Heart left ventricle (tissue), 16 donors: ENCODE data around the gene SLC9A4. TPM values are rescaled to one million over a fixed set of nuclear protein-coding genes. Genes with fewer than 3 reads are reported as not detected.
A peak's percentile ranks its signal among the peaks of the same experiment; 100 is the strongest.

Experiments
- ATAC-seq, 4 donors: fragments of 200-7000 bp; cut with Tn5 transposase; one replicate each; pipeline ENCODE4 v1.9.1; 2020 to 2022; ENCODE audit warnings: moderate library complexity in 4 of 4, mild to moderate bottlenecking in 3 of 4, moderate number of reproducible peaks in 1 of 4
- DNase-seq, 5 donors: peaks; one replicate each; pipeline ENCODE4 v3.0.0-alpha.2; 2020
- H3K27ac ChIP-seq, 12 donors: fragments of 200-600 bp; sonication (generic) in 4 of 12; one replicate each; pipeline versions ENCODE4 v1.5.0 to v1.8.0; 2016 to 2022; ENCODE audit warnings: mild to moderate bottlenecking in 2 of 12
- H3K27me3 ChIP-seq, 9 donors: fragments of 200-600 bp; sonication (generic) in 2 of 9; one replicate each; pipeline versions ENCODE4 v1.5.1 to v1.8.0; 2016 to 2022; ENCODE audit warnings: mild to moderate bottlenecking in 3 of 9
- H3K36me3 ChIP-seq, 9 donors: fragments of 200-600 bp; sonication (generic) in 2 of 9; one replicate each; pipeline versions ENCODE4 v1.5.0 to v1.8.0; 2018 to 2022; ENCODE audit warnings: mild to moderate bottlenecking in 2 of 9
- H3K4me1 ChIP-seq, 12 donors: fragments of 200-600 bp; sonication (generic) in 4 of 12; one replicate each; pipeline versions ENCODE4 v1.5.0 to v1.8.0; 2016 to 2022; ENCODE audit warnings: mild to moderate bottlenecking in 3 of 12
- H3K4me3 ChIP-seq, 12 donors: fragments of 200-600 bp; sonication (generic) in 4 of 12; one replicate each; pipeline versions ENCODE4 v1.5.0 to v1.8.0; 2017 to 2022; ENCODE audit warnings: mild to moderate bottlenecking in 9 of 12, moderate library complexity in 4 of 12
- H3K9me3 ChIP-seq, 12 donors: fragments of 200-600 bp; sonication (generic) in 4 of 12; one replicate each; pipeline versions ENCODE4 v1.5.0 to v1.8.0; 2016 to 2022; ENCODE audit warnings: mild to moderate bottlenecking in 1 of 12
- CTCF ChIP-seq, 12 donors: fragments of 200-600 bp; sonication (generic) in 4 of 12; IDR thresholded peaks; one replicate each; pipeline versions ENCODE4 v1.5.0 to v1.8.0; 2018 to 2022; ENCODE audit warnings: antibody characterized with exemption in 12 of 12, mild to moderate bottlenecking in 5 of 12
- POLR2A ChIP-seq, 2 donors: fragments of 450-650 bp; IDR thresholded peaks; one replicate each; pipeline ENCODE4 v1.6.1; 2017; ENCODE audit warnings: antibody characterized with exemption in 2 of 2, mild to moderate bottlenecking in 2 of 2, moderate library complexity in 2 of 2
- WGBS, 4 donors: extraction: QIAGEN DNeasy Blood & Tissue Kit in 2 of 4; methylation state at CpG; one replicate each; pipeline versions ENCODE4 v1.1.5 to v1.1.7; 2013 to 2018; 5-methylcytosine and 5-hydroxymethylcytosine counted together
- intact Hi-C, 10 donors: fragments of 100-400 bp; cut with DNase I; formaldehyde crosslinking; loops; one replicate each; pipeline versions ENCODE4 v1.11.1 to v1.14.2; 2022
- polyA plus RNA-seq, 2 donors: library from polyadenylated mRNA; stranded (reverse); fragments of 200-250 nt; gene quantifications; one replicate each; pipeline ENCODE4 v1.2.3, GENCODE V29; 2013
- total RNA-seq, 9 donors: library from RNA; depleted of rRNA in 2 of 9; stranded (reverse); fragments of >200 nt in 2 of 9; fragmentation: NEBNext Ultra II Directional in 3 of 9; extraction: Animal tissue kit (Norgen Biotek cat#: 25700) in 3 of 9; gene quantifications; one replicate each; pipeline versions ENCODE4 v1.1.0 to v1.2.4, GENCODE V29; 2016 to 2023
- donor health status: ischemic (EF 13 %, LVEDD 7.1; RV severe dilation, severe dysfunction).
- donor health status: healthy with polysubstance abuse.
- donor health status: DM: no; HTN: yes; CAD: no.
- donor health status: DM: no; HTN: no; CAD: no.
- donor health status: ischemic (EF 25% LVEDD 6.9; RV normal size, moderate dysfunction).
- donor health status: ischemic (EF 25% LVEDD 5.7; RV mildly dilated, moderate dysfunction).
- donor health status: healthy.
- donor health status: DM: yes; HTN: yes; CAD: no.
- donor health status: ischemic (EF 35%, LVEDD 5.7; RV mildly dilated, moderate dysfunction).
- donor health status: nonischemic (EF 11% LVEDD 7.7; RV severe dilation, severe dysfunction).
- donor health status: DM: yes; HTN: yes; CAD: no.
- donor health status: PGD.
- donor health status: ischemic (EF 29% LVEDD 5.4; RV normal size, mild dysfunction).
- donor health status: nonischemic (EF 23%, LVEDD 6.1; RV moderate dilation, normal function).

SLC9A4 gene
- total and polyA plus RNA-seq, 11 donors = not detected

- WGBS, 4 donors = 92 to 96% (median 95%) methylated on average over 4 of the region's 4 CpGs
- Histone ChIP-seq H3K27me3 (peaks cover 0 to 3% (median 0%) of the 10 kb centered on the region in 9 donors), H3K27ac (no peak overlapping the region), H3K36me3 (no peaks in the 10 kb centered on the region), H3K4me3 (no peak overlapping the region), H3K9me3 (no peaks in the 10 kb centered on the region), H3K4me1 (peaks cover 0 to 34% (median 0%) of the 10 kb centered on the region in 12 donors)
- intact Hi-C loops = no loop called here
- ATAC-seq (no peak), DNase-seq (no peak)
- TF ChIP-seq CTCF (IDR thresholded peaks at IDR 0.05) = no peak
- TF ChIP-seq POLR2A (IDR thresholded peaks at IDR 0.05) = no peak
Observed at GRCh38 chr2:102433973-102434654, 38.9 kb upstream of the SLC9A4 start.

GRCh38 chr2:102434655-102435381 is 38.2 kb upstream of the SLC9A4 start:
- H3K27ac ChIP-seq = no peak overlapping the region
- ATAC-seq = no peak
- no peaks in the 10 kb centered on the region for H3K9me3 ChIP-seq
- peaks cover 0 to 29% (median 0%) of the 10 kb centered on the region in 12 donors for H3K4me1 ChIP-seq
- no peak for DNase-seq
- no peak overlapping the region for H3K4me3 ChIP-seq
- intact Hi-C loops = no loop called here
- H3K36me3 ChIP-seq = no peaks in the 10 kb centered on the region
- TF ChIP-seq CTCF (IDR thresholded peaks at IDR 0.05) (no peak), POLR2A (IDR thresholded peaks at IDR 0.05) (no peak)
- H3K27me3 ChIP-seq = peaks cover 0 to 3% (median 0%) of the 10 kb centered on the region in 9 donors
- WGBS, 4 donors = 90 to 93% (median 92%) methylated on average over 2 of the region's 2 CpGs

- Histone ChIP-seq H3K36me3 (no peaks in the 10 kb centered on the region), H3K4me1 (peaks cover 0 to 27% (median 0%) of the 10 kb centered on the region in 12 donors), H3K9me3 (no peaks in the 10 kb centered on the region), H3K27me3 (peaks cover 0 to 3% (median 0%) of the 10 kb centered on the region in 9 donors), H3K27ac (peak overlapping the region in 1 of 12 donors; percentile 38), H3K4me3 (peak overlapping the region in 1 of 12 donors; percentile 1)
- TF ChIP-seq CTCF (IDR thresholded peaks at IDR 0.05) (no peak), POLR2A (IDR thresholded peaks at IDR 0.05) (no peak)
- 63 to 75% (median 68%) methylated on average over 2 of the region's 2 CpGs for WGBS, 4 donors
- intact Hi-C loops = no loop called here
- no peak for DNase-seq
- ATAC-seq = no peak
Observed at GRCh38 chr2:102435741-102436140, 37.3 kb upstream of the SLC9A4 start.

- no peak for TF ChIP-seq POLR2A (IDR thresholded peaks at IDR 0.05)
- TF ChIP-seq CTCF (IDR thresholded peaks at IDR 0.05) = no peak
- 18 to 28% (median 25%) methylated on average over 3 of the region's 3 CpGs for whole genome bisulfite sequencing, 4 donors
- H3K4me1 ChIP-seq = peaks cover 0 to 27% (median 0%) of the 10 kb centered on the region in 12 donors
- peak in 1 of 4 donors; percentile 86 for ATAC-seq
- no peaks in the 10 kb centered on the region for H3K36me3 ChIP-seq
- H3K4me3 ChIP-seq = peak overlapping the region in 1 of 12 donors; percentile 1
- intact Hi-C loops = no loop called here
- peak overlapping the region in 1 of 12 donors; percentile 38 for H3K27ac ChIP-seq
- no peaks in the 10 kb centered on the region for H3K9me3 ChIP-seq
- H3K27me3 ChIP-seq = no peaks in the 10 kb centered on the region
- DNase-seq = peak in 2 of 5 donors; percentile 15 to 24
Observed at GRCh38 chr2:102436323-102436722, 36.7 kb upstream of the SLC9A4 start.
